ENCODE results near the gene SLC25A31.

The SLC25A31 gene

GRCh38 chr4:127730142-127730913, at the start of gene SLC25A31:
Gene SLC25A31 (plus strand): TSS chr4:127730400. CDS start chr4:127730546, 146 bp downstream.
- DNase-seq (ENCODE audit: low read depth in 2 of 2): no peak

GRCh38 chr4:127685292-127685691, 44.9 kb upstream of the SLC25A31 start:
- DNase-seq (ENCODE audit: low read depth in 2 of 2): no peak

- no peak for DNase-seq (ENCODE audit: low read depth in 2 of 2)
These were observed 43.5 kb upstream of the SLC25A31 start for GRCh38 chr4:127686658-127687057.

GRCh38 chr4:127687580-127687979, 42.6 kb upstream of the SLC25A31 start:
- DNase-seq (ENCODE audit: low read depth in 2 of 2): no peak

GRCh38 chr4:127698789-127699200, 31.4 kb upstream of the SLC25A31 start:
- no peak for DNase-seq (ENCODE audit: low read depth in 2 of 2)

- DNase-seq (ENCODE audit: low read depth in 2 of 2): no peak
These were observed 21.2 kb upstream of the SLC25A31 start for GRCh38 chr4:127708985-127709384.

- no peak for DNase-seq (ENCODE audit: low read depth in 2 of 2)
These were observed 20.7 kb upstream of the SLC25A31 start for GRCh38 chr4:127709456-127709855.

GRCh38 chr4:127731406-127731805, 1.2 kb downstream of the SLC25A31 start:
- no peak for DNase-seq (ENCODE audit: low read depth in 2 of 2)

- DNase-seq (ENCODE audit: low read depth in 2 of 2): no peak
These were observed 2.6 kb downstream of the SLC25A31 start for GRCh38 chr4:127732623-127733328.

GRCh38 chr4:127734976-127735375, 4.8 kb downstream of the SLC25A31 start:
- DNase-seq (ENCODE audit: low read depth in 2 of 2): no peak

- DNase-seq (ENCODE audit: low read depth in 2 of 2): no peak
These were observed 7.1 kb downstream of the SLC25A31 start for GRCh38 chr4:127737295-127737694.

GRCh38 chr4:127741247-127741646, 11.0 kb downstream of the SLC25A31 start:
- DNase-seq (ENCODE audit: low read depth in 2 of 2): no peak

- no peak for DNase-seq (ENCODE audit: low read depth in 2 of 2)
These were observed 17.7 kb downstream of the SLC25A31 start for GRCh38 chr4:127747883-127748282.

- DNase-seq (ENCODE audit: low read depth in 2 of 2): no peak
These were observed 18.8 kb downstream of the SLC25A31 start for GRCh38 chr4:127748957-127749356.

GRCh38 chr4:127756906-127757305, 26.7 kb downstream of the SLC25A31 start:
- no peak for DNase-seq (ENCODE audit: low read depth in 2 of 2)

GRCh38 chr4:127759228-127759820, 29.1 kb downstream of the SLC25A31 start:
- no peak for DNase-seq (ENCODE audit: low read depth in 2 of 2)

GRCh38 chr4:127759893-127760292, 29.7 kb downstream of the SLC25A31 start:
- DNase-seq (ENCODE audit: low read depth in 2 of 2): no peak

GRCh38 chr4:127771535-127772275, 41.5 kb downstream of the SLC25A31 start:
- no peak for DNase-seq (ENCODE audit: low read depth in 2 of 2)

- no peak for DNase-seq (ENCODE audit: low read depth in 2 of 2)
These were observed 42.8 kb downstream of the SLC25A31 start for GRCh38 chr4:127772769-127773671.

- DNase-seq (ENCODE audit: low read depth in 2 of 2): no peak
These were observed 45.6 kb downstream of the SLC25A31 start for GRCh38 chr4:127775843-127776242.

- no peak for DNase-seq (ENCODE audit: low read depth in 2 of 2)
These were observed 46.4 kb downstream of the SLC25A31 start for GRCh38 chr4:127776620-127777019.
